SK-N-MC (cell line): ENCODE data around the gene TSHZ2.
"Not testable (repeated sequence)": the region's sequence is repeated elsewhere in the genome, so short reads cannot be mapped to it uniquely, and the experiment has no call there.

Experiments used
- DNase-seq: peaks from one replicate; pipeline ENCODE4 v3.0.0-alpha.2; 2011; ENCODE audit warnings: low read depth, low spot score
- H3K27ac ChIP-seq: fragments of 200-600 bp; sonication (generic); 2 replicates; pipeline ENCODE4 v1.5.1; 2016; ENCODE audit warnings: mixed run types
- H3K36me3 ChIP-seq: fragments of 200-600 bp; sonication (generic); 2 replicates; pipeline ENCODE4 v1.6.1; 2017; ENCODE audit warnings: antibody characterized with exemption, low read length, mixed read lengths; ENCODE audit not compliant: insufficient read depth
- H3K4me3 ChIP-seq: fragments of 200-600 bp; sonication (generic); 2 replicates; pipeline ENCODE4 v1.5.1; 2016
- H3K9ac ChIP-seq: fragments of 200-600 bp; sonication (generic); 2 replicates; pipeline ENCODE4 v1.8.0; 2017; ENCODE audit warnings: mixed run types, mixed read lengths; ENCODE audit not compliant: insufficient read length
- H3K9me3 ChIP-seq: fragments of 200-600 bp; sonication (generic); 2 replicates; pipeline ENCODE4 v1.6.1; 2017; ENCODE audit warnings: low read depth, mild to moderate bottlenecking, antibody characterized with exemption, low read length, moderate library complexity, mixed read lengths
- EZH2 ChIP-seq: fragments of 200-600 bp; sonication (generic); IDR thresholded peaks from one replicate; pipeline ENCODE4 v1.6.1; 2017; ENCODE audit warnings: antibody characterized with exemption
- FOXP2 ChIP-seq: optimal IDR thresholded peaks from 2 replicates; pipeline ENCODE3; 2011; ENCODE audit warnings: mild to moderate bottlenecking, moderate library complexity; ENCODE audit not compliant: insufficient read depth; ENCODE audit errors: extremely low read length, control extremely low read depth
- POLR2AphosphoS5 ChIP-seq: IDR thresholded peaks from 2 replicates; pipeline ENCODE4 v1.6.1; 2012; ENCODE audit warnings: mild to moderate bottlenecking, low read depth, low read length, borderline replicate concordance

TSHZ2 gene

DNA sequence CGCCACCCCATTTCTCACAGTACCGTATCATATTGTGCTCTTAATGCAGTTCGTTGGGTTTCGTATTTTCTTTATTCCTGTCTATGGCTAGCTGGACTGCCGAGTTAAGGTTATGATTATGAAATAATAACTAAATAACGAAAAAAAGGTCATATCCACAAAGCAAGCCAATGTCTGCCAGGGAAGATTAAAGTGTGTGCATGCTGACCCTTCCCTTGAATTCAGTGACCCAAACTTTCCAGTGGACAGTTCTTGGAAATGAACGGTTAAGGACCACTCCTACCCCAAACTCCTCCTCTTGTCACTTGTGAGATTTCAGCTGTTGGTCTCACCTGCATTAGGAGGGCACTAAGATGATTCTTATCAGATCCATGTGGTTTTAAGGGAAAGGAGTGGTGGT is 449.9 kb downstream of the TSHZ2 start:
- Histone ChIP-seq H3K27ac (no peak overlapping the region), H3K36me3 (no peaks in the 10 kb centered on the region), H3K9me3 (no peaks in the 10 kb centered on the region), H3K4me3 (no peak overlapping the region), H3K9ac (no peak overlapping the region)
- TF ChIP-seq POLR2AphosphoS5 (no peak), EZH2 (no peak), FOXP2 (no peak)
- no peak for DNase-seq

DNA sequence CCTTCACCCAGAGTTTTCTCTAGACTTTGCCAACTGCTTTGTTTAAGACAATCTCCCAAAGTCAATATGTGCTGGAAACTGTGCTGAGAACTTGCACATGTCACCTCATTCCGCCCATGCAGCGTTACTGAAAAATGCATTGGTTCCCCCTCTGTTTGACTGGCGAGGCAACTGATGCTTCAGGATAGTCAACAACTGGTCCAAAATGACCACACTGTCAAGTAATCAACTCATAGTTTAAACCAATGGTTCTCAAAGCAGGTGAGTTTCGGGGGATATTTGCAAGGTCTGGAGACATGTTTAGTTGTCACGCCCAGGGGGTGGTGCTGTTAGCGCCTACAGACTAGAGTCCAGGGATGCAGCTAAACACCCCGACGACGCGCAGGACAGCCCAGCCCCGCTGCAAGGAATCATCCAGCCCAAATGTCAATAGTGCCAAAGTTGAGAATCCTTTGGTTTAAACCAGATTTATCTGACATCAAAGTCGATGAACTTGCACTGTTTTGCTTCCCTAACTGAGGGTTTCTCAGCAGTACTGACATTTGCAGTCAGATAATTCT is 451.5 kb downstream of the TSHZ2 start:
- Histone ChIP-seq H3K36me3 (no peaks in the 10 kb centered on the region), H3K9me3 (no peaks in the 10 kb centered on the region), H3K4me3 (no peak overlapping the region), H3K9ac (no peak overlapping the region), H3K27ac (no peak overlapping the region)
- no peak for DNase-seq
- TF ChIP-seq EZH2 = no peak
- TF ChIP-seq FOXP2 = no peak
- no peak for TF ChIP-seq POLR2AphosphoS5

DNA sequence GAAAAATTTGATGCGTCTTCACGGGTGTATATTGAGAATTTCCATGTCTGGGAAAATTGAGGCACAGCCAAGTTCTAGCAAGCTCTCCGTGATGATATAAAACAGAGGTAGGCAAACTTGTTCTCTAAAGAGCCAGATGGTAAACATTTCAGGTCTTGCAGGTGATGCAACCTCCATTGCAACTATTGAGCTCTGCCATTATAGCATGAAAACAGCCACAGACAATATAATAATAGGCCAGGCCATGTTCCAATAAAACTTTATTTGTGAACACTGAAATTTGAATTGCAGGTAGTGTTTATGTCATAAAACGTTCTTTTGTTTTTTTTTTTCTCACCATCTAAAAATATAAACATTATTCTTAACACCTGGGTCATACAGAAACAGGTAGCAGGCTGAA is 453.3 kb downstream of the TSHZ2 start:
- H3K9ac ChIP-seq = no peak overlapping the region
- TF ChIP-seq FOXP2 = no peak
- no peak overlapping the region for H3K27ac ChIP-seq
- DNase-seq = no peak
- H3K9me3 ChIP-seq = no peaks in the 10 kb centered on the region
- no peaks in the 10 kb centered on the region for H3K36me3 ChIP-seq
- no peak overlapping the region for H3K4me3 ChIP-seq

DNA sequence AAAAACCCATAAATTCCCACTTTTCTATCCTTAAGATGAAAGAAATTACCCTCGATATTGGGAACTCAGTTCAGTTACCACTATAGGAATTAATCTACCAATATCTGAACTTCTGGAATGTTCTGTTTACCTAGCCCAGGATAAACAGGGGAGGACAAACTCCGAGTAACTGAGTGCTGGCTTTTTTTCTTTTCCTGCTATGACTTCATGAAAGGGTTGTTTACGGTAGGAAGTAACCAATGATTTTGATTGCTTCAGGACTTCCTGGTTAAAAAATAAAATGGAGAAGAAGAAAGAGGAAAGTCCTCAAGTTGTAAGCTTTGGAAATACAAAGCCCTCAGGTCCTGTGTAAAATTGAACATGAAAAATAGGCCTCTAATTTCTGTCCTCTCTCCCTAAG is 453.8 kb downstream of the TSHZ2 start:
- no peak for DNase-seq
- TF ChIP-seq POLR2AphosphoS5 = no peak
- TF ChIP-seq FOXP2 = no peak
- TF ChIP-seq EZH2 = no peak
- no peak overlapping the region for H3K9ac ChIP-seq
- H3K27ac ChIP-seq = no peak overlapping the region
- no peaks in the 10 kb centered on the region for H3K9me3 ChIP-seq
- H3K36me3 ChIP-seq = no peaks in the 10 kb centered on the region
- H3K4me3 ChIP-seq = no peak overlapping the region

DNA sequence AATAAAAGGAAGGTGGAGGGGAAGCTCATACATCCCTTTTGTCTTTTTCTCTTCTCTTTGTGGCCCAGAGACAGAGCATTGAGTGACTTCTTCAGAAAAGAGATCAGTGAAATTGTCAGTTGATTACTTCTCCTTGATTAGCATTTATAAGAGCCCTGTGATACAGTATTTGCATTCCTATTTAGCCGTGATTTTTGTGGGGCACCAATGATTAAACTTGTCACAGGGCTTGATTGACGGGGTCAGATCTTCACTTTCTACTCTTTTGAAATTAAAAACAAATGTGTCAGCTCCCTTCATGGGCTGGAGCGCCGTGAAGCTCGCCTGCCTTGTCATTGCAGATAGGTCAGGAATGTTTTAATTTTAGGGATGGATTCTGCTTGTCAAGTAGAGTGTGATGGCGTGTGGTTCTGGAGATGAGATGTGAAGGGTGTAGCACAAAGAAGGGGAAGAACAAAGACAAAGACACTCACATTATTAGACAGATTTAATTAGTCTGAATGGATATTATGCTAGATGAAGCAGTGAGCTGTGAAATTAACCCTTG is 454.7 kb downstream of the TSHZ2 start:
- Histone ChIP-seq H3K36me3 (no peaks in the 10 kb centered on the region), H3K4me3 (no peak overlapping the region), H3K9me3 (no peaks in the 10 kb centered on the region), H3K9ac (no peak overlapping the region), H3K27ac (no peak overlapping the region)
- TF ChIP-seq EZH2 = no peak
- DNase-seq = no peak

DNA sequence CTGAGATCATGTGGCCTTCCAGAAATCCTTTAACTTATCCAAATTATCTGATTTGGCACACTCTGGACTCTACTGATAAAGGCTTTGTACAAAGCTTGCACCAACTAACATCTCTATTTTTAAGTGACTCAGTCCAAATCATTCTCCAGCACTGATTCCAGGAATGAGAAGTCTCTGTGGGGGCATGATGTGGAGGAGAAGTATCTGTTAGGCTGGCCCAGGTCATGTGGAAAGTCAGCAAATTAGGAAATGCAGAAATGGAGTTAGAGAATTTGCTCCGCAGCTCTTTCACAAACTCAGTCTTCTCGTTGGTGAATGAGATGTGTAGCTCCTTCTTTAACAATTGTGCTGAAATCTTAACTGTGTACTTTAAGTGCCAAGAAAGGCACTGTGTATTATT is 455.8 kb downstream of the TSHZ2 start:
- Histone ChIP-seq H3K27ac (no peak overlapping the region), H3K9ac (no peak overlapping the region), H3K36me3 (no peaks in the 10 kb centered on the region), H3K9me3 (no peaks in the 10 kb centered on the region), H3K4me3 (no peak overlapping the region)
- no peak for TF ChIP-seq FOXP2
- TF ChIP-seq POLR2AphosphoS5 = no peak
- no peak for TF ChIP-seq EZH2
- no peak for DNase-seq

DNA sequence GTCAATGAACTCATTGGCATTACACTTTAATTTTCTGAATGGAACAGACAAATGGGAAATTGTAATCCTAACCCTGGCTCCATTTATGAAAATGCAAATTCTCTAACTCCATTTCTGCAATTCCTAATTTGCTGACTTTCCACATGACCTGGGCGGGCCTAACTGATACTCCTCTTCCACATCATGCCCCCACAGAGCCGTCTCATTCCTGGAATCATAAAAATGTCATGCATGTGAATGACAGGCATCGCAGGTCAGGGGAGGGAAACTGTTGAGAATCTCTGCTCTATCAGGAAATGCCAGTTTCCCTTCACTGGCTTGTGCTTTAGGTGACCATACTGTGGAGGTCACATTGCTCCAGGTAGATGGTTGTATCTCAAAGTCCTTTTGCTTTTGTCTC is 456.4 kb downstream of the TSHZ2 start:
- Histone ChIP-seq H3K9me3 (no peaks in the 10 kb centered on the region), H3K27ac (no peak overlapping the region), H3K9ac (no peak overlapping the region), H3K36me3 (no peaks in the 10 kb centered on the region), H3K4me3 (no peak overlapping the region)
- no peak for DNase-seq
- no peak for TF ChIP-seq FOXP2

DNA sequence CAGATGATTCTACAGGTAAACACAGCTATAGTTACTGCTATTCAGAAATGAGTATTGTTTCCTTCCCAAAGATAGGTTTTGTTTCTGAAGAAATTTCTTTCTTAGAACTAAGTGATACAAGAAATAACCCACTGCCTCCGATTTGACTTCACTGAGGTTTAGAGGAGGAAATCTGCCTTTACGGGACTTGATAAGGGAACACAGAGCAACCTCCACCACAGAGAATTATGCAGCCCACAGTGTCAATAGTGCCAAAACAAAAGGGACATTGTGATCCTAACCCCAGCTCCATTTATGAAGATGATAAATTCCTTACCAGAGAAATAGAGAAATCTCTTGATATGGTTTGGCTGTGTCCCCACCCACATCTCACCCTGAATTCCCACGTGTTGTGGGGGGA is 456.8 kb downstream of the TSHZ2 start:
- no peak for DNase-seq
- H3K9me3 ChIP-seq = no peaks in the 10 kb centered on the region
- no peaks in the 10 kb centered on the region for H3K36me3 ChIP-seq
- no peak for TF ChIP-seq EZH2
- TF ChIP-seq POLR2AphosphoS5 = no peak
- no peak for TF ChIP-seq FOXP2
- no peak overlapping the region for H3K27ac ChIP-seq
- H3K9ac ChIP-seq = no peak overlapping the region
- no peak overlapping the region for H3K4me3 ChIP-seq

DNA sequence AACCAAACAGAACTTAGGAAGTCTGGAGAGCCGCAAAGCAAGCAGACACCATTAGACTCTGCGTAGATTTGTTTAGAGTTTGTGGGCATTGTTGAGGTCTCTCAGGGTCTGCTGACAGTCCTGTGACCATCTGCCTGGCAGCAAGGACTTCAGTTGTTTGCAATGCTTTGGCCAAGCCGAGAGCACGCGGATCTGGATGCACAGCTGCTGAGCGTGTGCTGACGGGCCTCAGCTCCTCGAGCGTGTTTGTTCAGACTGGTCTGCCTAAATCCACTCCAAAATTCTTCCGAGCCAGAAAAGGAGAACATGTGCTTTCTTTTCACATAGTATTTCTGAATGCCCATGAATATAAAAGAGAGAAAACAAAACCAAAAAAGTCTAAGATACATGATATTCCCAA is 462.5 kb downstream of the TSHZ2 start:
- no peak for DNase-seq
- Histone ChIP-seq H3K4me3 (no peak overlapping the region), H3K36me3 (no peaks in the 10 kb centered on the region), H3K9me3 (no peaks in the 10 kb centered on the region), H3K27ac (no peak overlapping the region), H3K9ac (no peak overlapping the region)
- TF ChIP-seq POLR2AphosphoS5 (no peak), FOXP2 (no peak), EZH2 (no peak)

DNA sequence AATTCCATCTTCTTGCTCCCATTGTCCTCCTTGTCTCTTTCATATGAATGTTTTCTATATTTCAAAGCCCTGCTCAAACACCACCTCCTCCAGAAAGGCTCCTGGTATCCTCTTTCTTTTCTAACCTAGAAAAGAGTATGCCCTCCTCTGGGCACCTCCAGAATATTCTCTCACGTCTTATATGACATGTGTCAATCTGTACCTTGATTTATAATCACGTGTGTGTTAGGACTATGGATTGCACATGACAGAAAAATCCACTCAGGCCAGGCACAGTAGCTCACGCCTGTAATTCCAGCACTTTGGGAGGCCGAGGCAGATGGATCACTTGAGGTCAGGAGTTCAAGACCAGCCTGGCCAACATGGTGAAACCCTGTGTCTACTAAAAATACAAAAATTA is 464.8 kb downstream of the TSHZ2 start:
- not testable (repeated sequence) for DNase-seq, H3K4me3 ChIP-seq, H3K9me3 ChIP-seq, H3K9ac ChIP-seq, H3K27ac ChIP-seq, H3K36me3 ChIP-seq
